GM12873 (cell line): ENCODE data around the gene CACNA2D3.

Experiments used
- CTCF ChIP-seq: IDR thresholded peaks from 2 replicates; pipeline ENCODE4 v1.5.1; 2012; ENCODE audit warnings: low read depth, mild to moderate bottlenecking, moderate library complexity, low read length, control low read depth; ENCODE audit not compliant: insufficient read depth; ENCODE audit errors: missing control alignments

The CACNA2D3 gene

GRCh38 chr3:54985856-54986255 lies 863.5 kb downstream of the CACNA2D3 start:
- TF ChIP-seq CTCF, result no peak

- no peak for TF ChIP-seq CTCF
Observed at GRCh38 chr3:54986294-54986693, 863.9 kb downstream of the CACNA2D3 start.

GRCh38 chr3:54987719-54988118 lies 865.4 kb downstream of the CACNA2D3 start:
- TF ChIP-seq CTCF, result no peak

GRCh38 chr3:54988302-54988837 lies 866.0 kb downstream of the CACNA2D3 start:
- no peak for TF ChIP-seq CTCF

- no peak for TF ChIP-seq CTCF
Observed at GRCh38 chr3:54988838-54989630, 866.7 kb downstream of the CACNA2D3 start.

- TF ChIP-seq CTCF, result no peak
Observed at GRCh38 chr3:54994111-54994513, 871.8 kb downstream of the CACNA2D3 start.

GRCh38 chr3:54999159-54999558 lies 876.8 kb downstream of the CACNA2D3 start:
- peak; percentile 15 for TF ChIP-seq CTCF
